ENCODE measurements around the gene TMEM86A.

- TF ChIP-seq POLR2A (IDR thresholded peaks at IDR 0.05; ENCODE audit: low read length) (no peak), GATA1 (IDR thresholded peaks at IDR 0.05; ENCODE audit: low read depth, low read length) (no peak)
These were observed 51.2 kb downstream of the TMEM86A start for GRCh38 chr11:18749681-18750319.

Measured in erythroblast (primary cell).